DOHH2 (cell line): ENCODE data around the gene TMEM243.
"Not testable (repeated sequence)": the region's sequence is repeated elsewhere in the genome, so short reads cannot be mapped to it uniquely, and the experiment has no call there.

Experiments
- H3F3A ChIP-seq: fragments of 200-600 bp; sonication (generic), shearing (Covaris generic); 2 replicates; pipeline ENCODE4 v1.6.0; 2016; ENCODE audit warnings: antibody characterized with exemption, mild to moderate bottlenecking; ENCODE audit not compliant: control insufficient read depth, insufficient read depth
- H3K27ac ChIP-seq: fragments of 200-600 bp; sonication (generic); 2 replicates; pipeline ENCODE4 v1.5.1; 2014; ENCODE audit warnings: low read depth, mild to moderate bottlenecking, low read length, moderate library complexity
- H3K27me3 ChIP-seq: fragments of 200-600 bp; sonication (generic); 2 replicates; pipeline ENCODE4 v1.6.1; 2014; ENCODE audit warnings: mild to moderate bottlenecking, low read length, mixed read lengths; ENCODE audit not compliant: control insufficient read depth
- H3K36me3 ChIP-seq: fragments of 200-600 bp; sonication (generic); 2 replicates; pipeline ENCODE4 v1.6.1; 2014; ENCODE audit warnings: mild to moderate bottlenecking, low read length, moderate library complexity, mixed read lengths; ENCODE audit not compliant: control insufficient read depth
- H3K4me1 ChIP-seq: fragments of 200-600 bp; sonication (generic); 2 replicates; pipeline ENCODE4 v1.6.1; 2014; ENCODE audit warnings: mild to moderate bottlenecking, low read length, mixed read lengths; ENCODE audit not compliant: control insufficient read depth
- H3K4me2 ChIP-seq: fragments of 200-600 bp; sonication (generic); 2 replicates; pipeline ENCODE4 v1.6.0; 2014; ENCODE audit warnings: mild to moderate bottlenecking, low read length, moderate library complexity
- H3K4me3 ChIP-seq: fragments of 200-600 bp; sonication (generic); 2 replicates; pipeline ENCODE4 v1.5.1; 2014; ENCODE audit warnings: mild to moderate bottlenecking, low read length, mixed read lengths
- H3K79me2 ChIP-seq: fragments of 200-600 bp; sonication (generic); 2 replicates; pipeline ENCODE4 v1.6.1; 2014; ENCODE audit warnings: mild to moderate bottlenecking, low read length, mixed read lengths; ENCODE audit not compliant: control insufficient read depth
- H3K9me2 ChIP-seq: fragments of 200-600 bp; sonication (generic); replicated peaks from 2 replicates; pipeline ENCODE4 v1.6.1; 2014; ENCODE audit warnings: mild to moderate bottlenecking, low read length, mixed read lengths; ENCODE audit not compliant: control insufficient read depth
- H3K9me3 ChIP-seq: fragments of 200-600 bp; sonication (generic); 2 replicates; pipeline ENCODE4 v1.6.1; 2014; ENCODE audit warnings: antibody characterized with exemption, low read length, mixed read lengths; ENCODE audit not compliant: control insufficient read depth, insufficient read depth
- H4K20me1 ChIP-seq: fragments of 200-600 bp; sonication (generic); 2 replicates; pipeline ENCODE4 v1.6.0; 2014; ENCODE audit warnings: low read depth, mild to moderate bottlenecking, antibody characterized with exemption, low read length, moderate library complexity; ENCODE audit not compliant: control insufficient read depth, insufficient read depth
- EZH2phosphoT487 ChIP-seq: fragments of 200-600 bp; sonication (generic); IDR thresholded peaks from 2 replicates; pipeline ENCODE4 v1.6.1; 2017; ENCODE audit warnings: borderline replicate concordance, mild to moderate bottlenecking, antibody characterized with exemption, low read length, moderate library complexity, mixed read lengths
- TF ChIP-seq, protein P1 (sequence below): fragments of 200-600 bp; sonication (generic); IDR thresholded peaks from one replicate; pipeline ENCODE4 v1.5.1; 2014; ENCODE audit warnings: antibody characterized with exemption, mild to moderate bottlenecking, low read depth, low read length; ENCODE audit not compliant: poor library complexity, severe bottlenecking

Gene TMEM243

DNA sequence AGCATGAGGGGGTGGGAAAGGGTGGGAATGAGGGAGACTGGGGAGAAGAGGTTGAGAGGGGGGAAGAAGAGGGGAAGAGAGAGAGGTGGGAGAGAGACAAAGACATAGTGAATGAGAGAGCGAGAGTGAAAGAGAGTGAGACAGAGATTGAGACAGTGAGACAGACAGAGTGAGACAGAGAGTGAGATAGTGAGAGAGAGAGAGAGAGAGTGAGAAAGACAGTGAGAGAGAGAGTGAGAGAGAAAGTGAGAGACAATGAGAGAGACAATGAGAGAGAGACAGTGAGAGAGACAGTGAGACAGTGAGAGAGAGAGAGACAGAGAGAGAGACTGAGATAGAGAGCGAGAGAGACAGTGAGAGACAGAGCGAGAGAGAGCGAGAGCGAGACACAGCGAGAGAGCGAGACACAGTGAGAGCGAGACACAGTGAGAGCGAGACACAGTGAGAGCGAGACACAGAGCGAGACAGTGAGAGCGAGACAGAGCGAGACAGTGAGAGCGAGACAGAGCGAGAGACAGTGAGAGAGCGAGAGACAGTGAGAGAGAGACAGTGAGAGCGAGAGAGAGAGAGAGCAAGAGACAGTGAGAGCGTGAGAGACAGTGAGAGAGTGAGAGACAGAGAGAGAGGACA is 10.1 kb downstream of the TMEM243 start:
- Histone ChIP-seq H3K4me1 (peaks cover 35% of the 10 kb centered on the region), H3K4me2 (no peak overlapping the region), H3K79me2 (peaks cover 100% of the 10 kb centered on the region), H3K36me3 (peaks cover 100% of the 10 kb centered on the region), H3K9me3 (peaks cover 72% of the 10 kb centered on the region), H3K9me2 (no peaks in the 10 kb centered on the region), H3K27ac (no peak overlapping the region), H3K27me3 (no peaks in the 10 kb centered on the region), H3K4me3 (no peak overlapping the region), H3F3A (peaks cover 8% of the 10 kb centered on the region; the same call in 1 of the 2 replicates), H4K20me1 (peaks cover 30% of the 10 kb centered on the region)
- TF ChIP-seq, protein P1, sequence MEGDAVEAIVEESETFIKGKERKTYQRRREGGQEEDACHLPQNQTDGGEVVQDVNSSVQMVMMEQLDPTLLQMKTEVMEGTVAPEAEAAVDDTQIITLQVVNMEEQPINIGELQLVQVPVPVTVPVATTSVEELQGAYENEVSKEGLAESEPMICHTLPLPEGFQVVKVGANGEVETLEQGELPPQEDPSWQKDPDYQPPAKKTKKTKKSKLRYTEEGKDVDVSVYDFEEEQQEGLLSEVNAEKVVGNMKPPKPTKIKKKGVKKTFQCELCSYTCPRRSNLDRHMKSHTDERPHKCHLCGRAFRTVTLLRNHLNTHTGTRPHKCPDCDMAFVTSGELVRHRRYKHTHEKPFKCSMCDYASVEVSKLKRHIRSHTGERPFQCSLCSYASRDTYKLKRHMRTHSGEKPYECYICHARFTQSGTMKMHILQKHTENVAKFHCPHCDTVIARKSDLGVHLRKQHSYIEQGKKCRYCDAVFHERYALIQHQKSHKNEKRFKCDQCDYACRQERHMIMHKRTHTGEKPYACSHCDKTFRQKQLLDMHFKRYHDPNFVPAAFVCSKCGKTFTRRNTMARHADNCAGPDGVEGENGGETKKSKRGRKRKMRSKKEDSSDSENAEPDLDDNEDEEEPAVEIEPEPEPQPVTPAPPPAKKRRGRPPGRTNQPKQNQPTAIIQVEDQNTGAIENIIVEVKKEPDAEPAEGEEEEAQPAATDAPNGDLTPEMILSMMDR: no peak

DNA sequence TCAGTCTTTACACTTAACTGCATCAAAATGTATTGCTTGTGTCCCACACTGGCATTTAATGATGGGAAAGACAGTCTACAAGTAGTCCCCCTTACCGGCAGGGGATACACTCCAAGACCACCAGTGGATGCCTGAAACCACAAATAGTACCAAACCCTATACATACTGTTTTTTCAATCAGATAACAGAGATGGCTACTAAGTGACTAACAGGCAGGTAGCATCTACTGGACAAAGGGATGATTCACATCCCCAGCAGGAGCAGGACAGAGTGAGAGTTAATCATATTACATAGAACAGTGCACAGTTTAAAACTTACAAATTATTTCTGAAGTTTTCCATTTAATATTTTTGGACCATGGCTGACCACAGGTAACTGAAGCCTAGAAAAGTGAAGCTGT is 13.2 kb downstream of the TMEM243 start:
- Histone ChIP-seq H3K9me2 (no peaks in the 10 kb centered on the region), H3K4me1 (peaks cover 22% of the 10 kb centered on the region), H4K20me1 (peaks cover 22% of the 10 kb centered on the region), H3F3A (peaks cover 31% of the 10 kb centered on the region), H3K4me2 (no peak overlapping the region), H3K79me2 (peaks cover 100% of the 10 kb centered on the region), H3K36me3 (peaks cover 96% of the 10 kb centered on the region), H3K27me3 (no peaks in the 10 kb centered on the region), H3K9me3 (peaks cover 63% of the 10 kb centered on the region), H3K4me3 (no peak overlapping the region), H3K27ac (no peak overlapping the region)
- TF ChIP-seq, protein P1: no peak
- TF ChIP-seq EZH2phosphoT487: no peak

DNA sequence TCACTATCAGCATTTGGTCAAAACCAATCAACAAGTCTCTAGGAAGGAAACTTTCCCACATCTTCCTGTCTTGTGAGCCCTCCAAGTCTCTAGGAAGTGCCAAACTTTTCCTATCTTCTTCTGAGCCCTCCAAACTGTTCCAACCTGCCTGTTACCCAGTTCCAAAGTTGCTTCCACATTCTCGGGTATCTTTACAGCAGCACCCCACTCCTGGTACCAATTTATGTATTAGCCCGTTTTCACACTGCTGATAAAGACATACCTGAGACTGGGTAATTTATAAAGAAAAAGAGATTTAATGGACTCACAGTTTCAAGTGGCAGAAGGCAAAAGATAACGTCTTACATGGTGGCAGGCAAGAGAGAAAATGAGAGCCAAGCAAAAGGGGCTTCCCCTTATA is 13.8 kb downstream of the TMEM243 start:
- H3K79me2 ChIP-seq: peaks cover 100% of the 10 kb centered on the region
- H3K4me2 ChIP-seq, H3K9me2 ChIP-seq, H3K4me3 ChIP-seq, H3K27ac ChIP-seq, H3K27me3 ChIP-seq: not testable (repeated sequence)
- peaks cover 37% of the 10 kb centered on the region for H3F3A ChIP-seq
- peaks cover 96% of the 10 kb centered on the region for H3K36me3 ChIP-seq
- H3K4me1 ChIP-seq: peaks cover 28% of the 10 kb centered on the region
- peaks cover 57% of the 10 kb centered on the region for H3K9me3 ChIP-seq
- peaks cover 23% of the 10 kb centered on the region for H4K20me1 ChIP-seq

DNA sequence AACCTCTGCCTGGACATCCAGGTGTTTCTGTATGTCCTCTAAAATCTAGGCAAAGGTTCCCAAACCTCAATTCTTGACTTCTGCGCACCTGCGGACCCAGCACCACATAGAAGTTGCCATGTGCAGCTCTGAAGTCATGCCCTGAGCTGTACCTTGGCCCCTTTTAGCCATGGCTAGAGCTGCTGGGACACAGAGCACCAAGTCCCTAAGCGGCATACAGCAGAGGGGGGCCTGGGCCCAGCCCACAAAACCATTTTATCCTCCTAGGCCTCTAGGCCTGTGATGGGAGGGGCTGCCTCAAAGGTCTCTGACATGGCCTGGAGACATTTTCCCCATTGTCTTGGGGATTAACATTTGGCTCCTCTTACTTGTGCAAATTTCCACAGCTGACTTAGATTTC is 14.6 kb downstream of the TMEM243 start:
- H3K27ac ChIP-seq: no peak overlapping the region
- peaks cover 96% of the 10 kb centered on the region for H3K36me3 ChIP-seq
- H3K4me3 ChIP-seq: no peak overlapping the region
- H3K9me2 ChIP-seq: no peaks in the 10 kb centered on the region
- H3K79me2 ChIP-seq: peaks cover 100% of the 10 kb centered on the region
- H3K4me1 ChIP-seq: peaks cover 35% of the 10 kb centered on the region
- peaks cover 39% of the 10 kb centered on the region for H3F3A ChIP-seq
- H4K20me1 ChIP-seq: peaks cover 27% of the 10 kb centered on the region
- no peaks in the 10 kb centered on the region for H3K27me3 ChIP-seq
- no peak overlapping the region for H3K4me2 ChIP-seq
- H3K9me3 ChIP-seq: peaks cover 50% of the 10 kb centered on the region
- TF ChIP-seq, protein P1: no peak
- no peak for TF ChIP-seq EZH2phosphoT487

DNA sequence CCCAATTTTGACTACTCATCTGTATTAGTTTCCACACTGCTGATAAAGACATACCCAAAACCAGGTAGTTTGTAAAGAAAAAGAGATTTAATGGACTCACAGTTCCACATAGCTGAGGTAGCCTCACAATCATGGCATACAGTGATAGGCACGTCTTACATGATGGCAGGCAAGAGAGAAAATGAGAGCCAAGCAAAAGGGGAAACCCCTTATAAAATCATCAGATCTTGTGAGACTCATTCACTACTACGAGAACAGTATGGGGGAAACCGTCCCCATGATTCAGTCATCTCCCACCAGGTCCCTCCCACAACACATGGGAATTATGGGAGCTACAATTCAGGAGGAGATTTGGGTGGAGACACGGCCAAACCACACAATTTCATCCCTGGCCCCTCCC is 15.6 kb downstream of the TMEM243 start:
- H3K9me3 ChIP-seq: peaks cover 42% of the 10 kb centered on the region
- peaks cover 36% of the 10 kb centered on the region for H4K20me1 ChIP-seq
- H3F3A ChIP-seq: peaks cover 45% of the 10 kb centered on the region
- peaks cover 44% of the 10 kb centered on the region for H3K4me1 ChIP-seq
- H3K4me3 ChIP-seq, H3K9me2 ChIP-seq, H3K27me3 ChIP-seq, H3K4me2 ChIP-seq, H3K27ac ChIP-seq: not testable (repeated sequence)
- H3K79me2 ChIP-seq: peaks cover 100% of the 10 kb centered on the region
- peaks cover 96% of the 10 kb centered on the region for H3K36me3 ChIP-seq
